WTC11 (cell line): ENCODE measurements around the gene TLR10. TPM values are rescaled to one million over a fixed set of nuclear protein-coding genes. Genes with fewer than 3 reads are reported as not detected.

Source experiments
- ATAC-seq: fragments of 200-7000 bp; cut with Tn5 transposase; 2 replicates; pipeline ENCODE4 v1.10.0; 2021; ENCODE audit warnings: mild to moderate bottlenecking, moderate library complexity
- CTCF ChIA-PET: fragments of 300-600 bp; sonication (Branson Sonifier 250); formaldehyde crosslinking; loops from one replicate; lab custom pipeline; 2021; ENCODE audit warnings: antibody characterized with exemption; lab: Charles Lee
- POLR2A ChIA-PET: fragments of 350-600 bp; sonication (Branson Sonifier 250); formaldehyde crosslinking; loops from one replicate; lab custom pipeline; 2021; ENCODE audit warnings: antibody characterized with exemption; lab: Charles Lee
- DNase-seq: peaks from one replicate; pipeline ENCODE4 v3.0.0; 2021; ENCODE audit warnings: low spot score
- H3K27ac Mint-ChIP-seq: 2 replicates; pipeline ENCODE4 v1.8.0; 2021; ENCODE audit warnings: mixed read lengths
- H3K27me3 Mint-ChIP-seq: 2 replicates; pipeline ENCODE4 v1.8.0; 2021; ENCODE audit warnings: low read depth, mild to moderate bottlenecking, moderate library complexity, mixed read lengths
- H3K36me3 Mint-ChIP-seq: 2 replicates; pipeline ENCODE4 v1.8.0; 2021; ENCODE audit warnings: mixed read lengths
- H3K4me1 Mint-ChIP-seq: 2 replicates; pipeline ENCODE4 v1.8.0; 2022; ENCODE audit warnings: mixed read lengths
- H3K4me3 Mint-ChIP-seq: 2 replicates; pipeline ENCODE4 v1.8.0; 2021; ENCODE audit warnings: mild to moderate bottlenecking, moderate library complexity, mixed read lengths
- H3K9me3 Mint-ChIP-seq: 2 replicates; pipeline ENCODE4 v1.8.0; 2021; ENCODE audit warnings: mixed read lengths
- CBFB ChIP-seq: sonication (generic); formaldehyde crosslinking; IDR thresholded peaks from 2 replicates; pipeline ENCODE4 v1.8.1; 2022; ENCODE audit warnings: mild to moderate bottlenecking, low read depth, missing genetic modification reagents
- FOXP1 ChIP-seq: sonication (generic); formaldehyde crosslinking; IDR thresholded peaks from 2 replicates; pipeline ENCODE4 v1.8.0; 2022; ENCODE audit warnings: missing genetic modification reagents, mild to moderate bottlenecking, moderate library complexity, borderline replicate concordance
- GRHL2 ChIP-seq: fragments of 250-450 bp; sonication (Bioruptor Pico); IDR thresholded peaks from 2 replicates; pipeline ENCODE4 v1.8.0; 2022; ENCODE audit warnings: mild to moderate bottlenecking, moderate library complexity; ENCODE audit not compliant: insufficient replicate concordance, severe bottlenecking
- GTF2I ChIP-seq: fragments of 250-450 bp; sonication (Bioruptor Pico); conservative IDR thresholded peaks from 2 replicates; pipeline ENCODE4 v1.4.0; 2021; ENCODE audit warnings: mild to moderate bottlenecking
- KAT7 ChIP-seq: sonication (generic); formaldehyde crosslinking; IDR thresholded peaks from 2 replicates; pipeline ENCODE4 v1.8.1; 2023; ENCODE audit warnings: missing genetic modification reagents, mild to moderate bottlenecking, borderline replicate concordance
- NR2C2 ChIP-seq: sonication (generic); formaldehyde crosslinking; IDR thresholded peaks from 2 replicates; pipeline ENCODE4 v1.8.0; 2022; ENCODE audit warnings: mild to moderate bottlenecking, missing genetic modification reagents
- RORB ChIP-seq: fragments of 250-450 bp; sonication (Bioruptor Pico); IDR thresholded peaks from 2 replicates; pipeline ENCODE4 v1.9.0; 2021; ENCODE audit warnings: mild to moderate bottlenecking
- TEAD1 ChIP-seq: sonication (generic); formaldehyde crosslinking; IDR thresholded peaks from 2 replicates; pipeline ENCODE4 v1.8.0; 2022; ENCODE audit warnings: mild to moderate bottlenecking, missing genetic modification reagents
- TEAD4 ChIP-seq: sonication (generic); formaldehyde crosslinking; IDR thresholded peaks from 2 replicates; pipeline ENCODE4 v1.8.0; 2022; ENCODE audit warnings: mild to moderate bottlenecking, missing genetic modification reagents
- ZBTB21 ChIP-seq: sonication (generic); formaldehyde crosslinking; IDR thresholded peaks from 2 replicates; pipeline ENCODE4 v1.8.1; 2023; ENCODE audit warnings: mild to moderate bottlenecking, missing genetic modification reagents, borderline replicate concordance
- ZNF232 ChIP-seq: sonication (generic); formaldehyde crosslinking; IDR thresholded peaks from 2 replicates; pipeline ENCODE4 v1.8.0; 2022; ENCODE audit warnings: mild to moderate bottlenecking, missing genetic modification reagents
- ZNF396 ChIP-seq: fragments of 250-450 bp; sonication (Bioruptor Pico); IDR thresholded peaks from 2 replicates; pipeline ENCODE4 v1.8.0; 2021; ENCODE audit warnings: mild to moderate bottlenecking, moderate library complexity, borderline replicate concordance
- ZNF416 ChIP-seq: fragments of 250-450 bp; sonication (Bioruptor Pico); IDR thresholded peaks from 2 replicates; pipeline ENCODE4 v1.9.0; 2021; ENCODE audit warnings: mild to moderate bottlenecking, inconsistent platforms
- ZNF423 ChIP-seq: fragments of 250-450 bp; sonication (Bioruptor Pico); IDR thresholded peaks from 2 replicates; pipeline ENCODE4 v2.1.2; 2022; ENCODE audit warnings: mild to moderate bottlenecking, moderate library complexity
- total RNA-seq: library from RNA; stranded (reverse); gene quantifications from 3 replicates; pipeline ENCODE4 v1.2.3, GENCODE V29; 2021
- TF ChIP-seq, protein P1 (sequence below): sonication (generic); formaldehyde crosslinking; IDR thresholded peaks from 2 replicates; pipeline ENCODE4 v1.8.0; 2022; ENCODE audit warnings: mild to moderate bottlenecking, missing genetic modification reagents
- TF ChIP-seq, protein P2 (sequence below): sonication (generic); formaldehyde crosslinking; IDR thresholded peaks from 2 replicates; pipeline ENCODE4 v1.8.1; 2022; ENCODE audit warnings: low read depth, missing genetic modification reagents, borderline replicate concordance
- TF ChIP-seq, protein P3 (sequence below): sonication (generic); formaldehyde crosslinking; IDR thresholded peaks from 2 replicates; pipeline ENCODE4 v1.8.0; 2023; ENCODE audit warnings: missing genetic modification reagents
- TF ChIP-seq, protein P4 (sequence below): sonication (generic); formaldehyde crosslinking; IDR thresholded peaks from 2 replicates; pipeline ENCODE4 v1.8.1; 2022; ENCODE audit warnings: low read depth, mild to moderate bottlenecking, moderate library complexity, missing genetic modification reagents, borderline replicate concordance
- TF ChIP-seq, protein P5 (sequence below): sonication (generic); formaldehyde crosslinking; IDR thresholded peaks from 2 replicates; pipeline ENCODE4 v1.8.0; 2022; ENCODE audit warnings: mild to moderate bottlenecking, missing genetic modification reagents
- TF ChIP-seq, protein P6 (sequence below): fragments of 250-450 bp; sonication (Bioruptor Pico); IDR thresholded peaks from 2 replicates; pipeline ENCODE4 v1.9.0; 2021; ENCODE audit warnings: mild to moderate bottlenecking, borderline replicate concordance

TLR10 gene
- total RNA-seq, 1 experiment from 2014 or later, result not detected

DNA sequence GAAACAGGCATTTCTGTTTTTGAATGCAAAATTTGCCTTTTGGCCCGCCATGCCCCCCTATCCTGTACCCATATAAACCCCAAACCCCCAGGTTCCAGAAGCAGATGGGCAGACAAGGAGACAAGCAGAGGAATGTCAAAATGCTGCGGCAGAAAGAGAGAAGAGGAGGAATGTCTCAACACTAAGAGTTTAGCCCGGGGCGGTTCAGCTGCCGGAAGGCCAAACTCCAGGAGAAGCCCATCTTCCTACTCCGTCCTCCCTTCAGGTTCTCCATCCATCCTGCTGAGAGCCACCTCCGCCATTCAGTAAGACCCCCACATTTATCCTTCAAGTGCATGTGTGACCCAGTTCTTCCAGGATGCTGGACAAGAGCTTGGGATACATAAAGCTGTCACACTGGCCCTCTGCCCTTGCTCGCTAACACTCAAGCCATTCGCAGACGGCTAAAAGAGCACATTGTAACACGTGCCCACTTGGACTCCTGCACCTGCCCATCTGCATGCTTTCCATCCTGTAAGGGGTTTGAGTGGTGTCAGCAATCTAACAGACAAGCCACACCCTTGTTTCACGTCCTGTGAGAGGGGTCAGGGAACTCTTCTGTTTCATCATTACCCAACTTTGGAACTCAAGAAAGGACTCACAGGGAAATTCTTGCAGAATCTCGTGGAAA is 31.3 kb downstream of the TLR10 start:
- Mint-ChIP-seq H3K27ac (no peak overlapping the region), H3K4me1 (peaks cover 6% of the 10 kb centered on the region), H3K4me3 (no peak overlapping the region), H3K36me3 (peaks cover 16% of the 10 kb centered on the region), H3K9me3 (peaks cover 20% of the 10 kb centered on the region), H3K27me3 (peaks cover 4% of the 10 kb centered on the region; the same call in 1 of the 2 replicates)
- TF ChIP-seq, protein P1, sequence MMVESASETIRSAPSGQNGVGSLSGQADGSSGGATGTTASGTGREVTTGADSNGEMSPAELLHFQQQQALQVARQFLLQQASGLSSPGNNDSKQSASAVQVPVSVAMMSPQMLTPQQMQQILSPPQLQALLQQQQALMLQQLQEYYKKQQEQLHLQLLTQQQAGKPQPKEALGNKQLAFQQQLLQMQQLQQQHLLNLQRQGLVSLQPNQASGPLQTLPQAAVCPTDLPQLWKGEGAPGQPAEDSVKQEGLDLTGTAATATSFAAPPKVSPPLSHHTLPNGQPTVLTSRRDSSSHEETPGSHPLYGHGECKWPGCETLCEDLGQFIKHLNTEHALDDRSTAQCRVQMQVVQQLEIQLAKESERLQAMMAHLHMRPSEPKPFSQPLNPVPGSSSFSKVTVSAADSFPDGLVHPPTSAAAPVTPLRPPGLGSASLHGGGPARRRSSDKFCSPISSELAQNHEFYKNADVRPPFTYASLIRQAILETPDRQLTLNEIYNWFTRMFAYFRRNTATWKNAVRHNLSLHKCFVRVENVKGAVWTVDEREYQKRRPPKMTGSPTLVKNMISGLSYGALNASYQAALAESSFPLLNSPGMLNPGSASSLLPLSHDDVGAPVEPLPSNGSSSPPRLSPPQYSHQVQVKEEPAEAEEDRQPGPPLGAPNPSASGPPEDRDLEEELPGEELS, result no peak
- no peak for TF ChIP-seq KAT7
- no peak for TF ChIP-seq GRHL2 (CRISPR knock-in tag)
- no peak for TF ChIP-seq FOXP1 (CRISPR knock-in tag)
- TF ChIP-seq RORB (CRISPR knock-in tag), result no peak
- TF ChIP-seq, protein P2, sequence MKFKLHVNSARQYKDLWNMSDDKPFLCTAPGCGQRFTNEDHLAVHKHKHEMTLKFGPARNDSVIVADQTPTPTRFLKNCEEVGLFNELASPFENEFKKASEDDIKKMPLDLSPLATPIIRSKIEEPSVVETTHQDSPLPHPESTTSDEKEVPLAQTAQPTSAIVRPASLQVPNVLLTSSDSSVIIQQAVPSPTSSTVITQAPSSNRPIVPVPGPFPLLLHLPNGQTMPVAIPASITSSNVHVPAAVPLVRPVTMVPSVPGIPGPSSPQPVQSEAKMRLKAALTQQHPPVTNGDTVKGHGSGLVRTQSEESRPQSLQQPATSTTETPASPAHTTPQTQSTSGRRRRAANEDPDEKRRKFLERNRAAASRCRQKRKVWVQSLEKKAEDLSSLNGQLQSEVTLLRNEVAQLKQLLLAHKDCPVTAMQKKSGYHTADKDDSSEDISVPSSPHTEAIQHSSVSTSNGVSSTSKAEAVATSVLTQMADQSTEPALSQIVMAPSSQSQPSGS (CRISPR knock-in tag), result no peak
- TF ChIP-seq NR2C2, result no peak
- no peak for TF ChIP-seq GTF2I (CRISPR knock-in tag)
- no peak for TF ChIP-seq CBFB (CRISPR knock-in tag)
- TF ChIP-seq, protein P3, sequence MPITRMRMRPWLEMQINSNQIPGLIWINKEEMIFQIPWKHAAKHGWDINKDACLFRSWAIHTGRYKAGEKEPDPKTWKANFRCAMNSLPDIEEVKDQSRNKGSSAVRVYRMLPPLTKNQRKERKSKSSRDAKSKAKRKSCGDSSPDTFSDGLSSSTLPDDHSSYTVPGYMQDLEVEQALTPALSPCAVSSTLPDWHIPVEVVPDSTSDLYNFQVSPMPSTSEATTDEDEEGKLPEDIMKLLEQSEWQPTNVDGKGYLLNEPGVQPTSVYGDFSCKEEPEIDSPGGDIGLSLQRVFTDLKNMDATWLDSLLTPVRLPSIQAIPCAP (CRISPR knock-in tag), result no peak
- TF ChIP-seq TEAD4, result no peak
- TF ChIP-seq ZNF423, result no peak
- TF ChIP-seq TEAD1 (CRISPR knock-in tag), result no peak
- TF ChIP-seq, protein P4, sequence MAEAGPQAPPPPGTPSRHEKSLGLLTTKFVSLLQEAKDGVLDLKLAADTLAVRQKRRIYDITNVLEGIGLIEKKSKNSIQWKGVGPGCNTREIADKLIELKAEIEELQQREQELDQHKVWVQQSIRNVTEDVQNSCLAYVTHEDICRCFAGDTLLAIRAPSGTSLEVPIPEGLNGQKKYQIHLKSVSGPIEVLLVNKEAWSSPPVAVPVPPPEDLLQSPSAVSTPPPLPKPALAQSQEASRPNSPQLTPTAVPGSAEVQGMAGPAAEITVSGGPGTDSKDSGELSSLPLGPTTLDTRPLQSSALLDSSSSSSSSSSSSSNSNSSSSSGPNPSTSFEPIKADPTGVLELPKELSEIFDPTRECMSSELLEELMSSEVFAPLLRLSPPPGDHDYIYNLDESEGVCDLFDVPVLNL (CRISPR knock-in tag), result no peak
- TF ChIP-seq ZNF232 (CRISPR knock-in tag), result no peak
- no peak for TF ChIP-seq ZNF396 (CRISPR knock-in tag)
- no peak for TF ChIP-seq ZNF416 (CRISPR knock-in tag)
- TF ChIP-seq ZBTB21 (CRISPR knock-in tag), result no peak
- TF ChIP-seq, protein P5, sequence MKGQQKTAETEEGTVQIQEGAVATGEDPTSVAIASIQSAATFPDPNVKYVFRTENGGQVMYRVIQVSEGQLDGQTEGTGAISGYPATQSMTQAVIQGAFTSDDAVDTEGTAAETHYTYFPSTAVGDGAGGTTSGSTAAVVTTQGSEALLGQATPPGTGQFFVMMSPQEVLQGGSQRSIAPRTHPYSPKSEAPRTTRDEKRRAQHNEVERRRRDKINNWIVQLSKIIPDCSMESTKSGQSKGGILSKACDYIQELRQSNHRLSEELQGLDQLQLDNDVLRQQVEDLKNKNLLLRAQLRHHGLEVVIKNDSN (CRISPR knock-in tag), result no peak
- TF ChIP-seq, protein P6, sequence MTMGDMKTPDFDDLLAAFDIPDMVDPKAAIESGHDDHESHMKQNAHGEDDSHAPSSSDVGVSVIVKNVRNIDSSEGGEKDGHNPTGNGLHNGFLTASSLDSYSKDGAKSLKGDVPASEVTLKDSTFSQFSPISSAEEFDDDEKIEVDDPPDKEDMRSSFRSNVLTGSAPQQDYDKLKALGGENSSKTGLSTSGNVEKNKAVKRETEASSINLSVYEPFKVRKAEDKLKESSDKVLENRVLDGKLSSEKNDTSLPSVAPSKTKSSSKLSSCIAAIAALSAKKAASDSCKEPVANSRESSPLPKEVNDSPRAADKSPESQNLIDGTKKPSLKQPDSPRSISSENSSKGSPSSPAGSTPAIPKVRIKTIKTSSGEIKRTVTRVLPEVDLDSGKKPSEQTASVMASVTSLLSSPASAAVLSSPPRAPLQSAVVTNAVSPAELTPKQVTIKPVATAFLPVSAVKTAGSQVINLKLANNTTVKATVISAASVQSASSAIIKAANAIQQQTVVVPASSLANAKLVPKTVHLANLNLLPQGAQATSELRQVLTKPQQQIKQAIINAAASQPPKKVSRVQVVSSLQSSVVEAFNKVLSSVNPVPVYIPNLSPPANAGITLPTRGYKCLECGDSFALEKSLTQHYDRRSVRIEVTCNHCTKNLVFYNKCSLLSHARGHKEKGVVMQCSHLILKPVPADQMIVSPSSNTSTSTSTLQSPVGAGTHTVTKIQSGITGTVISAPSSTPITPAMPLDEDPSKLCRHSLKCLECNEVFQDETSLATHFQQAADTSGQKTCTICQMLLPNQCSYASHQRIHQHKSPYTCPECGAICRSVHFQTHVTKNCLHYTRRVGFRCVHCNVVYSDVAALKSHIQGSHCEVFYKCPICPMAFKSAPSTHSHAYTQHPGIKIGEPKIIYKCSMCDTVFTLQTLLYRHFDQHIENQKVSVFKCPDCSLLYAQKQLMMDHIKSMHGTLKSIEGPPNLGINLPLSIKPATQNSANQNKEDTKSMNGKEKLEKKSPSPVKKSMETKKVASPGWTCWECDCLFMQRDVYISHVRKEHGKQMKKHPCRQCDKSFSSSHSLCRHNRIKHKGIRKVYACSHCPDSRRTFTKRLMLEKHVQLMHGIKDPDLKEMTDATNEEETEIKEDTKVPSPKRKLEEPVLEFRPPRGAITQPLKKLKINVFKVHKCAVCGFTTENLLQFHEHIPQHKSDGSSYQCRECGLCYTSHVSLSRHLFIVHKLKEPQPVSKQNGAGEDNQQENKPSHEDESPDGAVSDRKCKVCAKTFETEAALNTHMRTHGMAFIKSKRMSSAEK (CRISPR knock-in tag), result no peak
- POLR2A ChIA-PET, result no interaction called here
- CTCF ChIA-PET, result no interaction called here
- DNase-seq (no peak), ATAC-seq (no peak)
